Ascending aorta (tissue), 2 donors: Measurements from ENCODE around the gene NFIA. TPM values are rescaled to one million over a fixed set of nuclear protein-coding genes. Genes with fewer than 3 reads are reported as not detected.

Source experiments
- DNase-seq, 2 donors: peaks; one replicate each; pipeline ENCODE4 v3.0.0-alpha.2; 2019; ENCODE audit warnings: low spot score in 2 of 2
- H3K27ac ChIP-seq, 2 donors: fragments of 200-600 bp; sonication (generic); one replicate each; pipeline ENCODE4 v1.5.1; 2016 to 2017; ENCODE audit warnings: mild to moderate bottlenecking in 1 of 2
- H3K27me3 ChIP-seq: fragments of 200-600 bp; sonication (generic); one replicate; pipeline ENCODE4 v1.5.1; 2017
- H3K36me3 ChIP-seq, 2 donors: fragments of 200-600 bp; sonication (generic); one replicate each; pipeline ENCODE4 v1.5.1; 2016
- H3K4me1 ChIP-seq, 2 donors: fragments of 200-600 bp; sonication (generic); one replicate each; pipeline ENCODE4 v1.5.1; 2016 to 2017; ENCODE audit warnings: mild to moderate bottlenecking in 1 of 2
- H3K4me3 ChIP-seq, 2 donors: fragments of 200-600 bp; sonication (generic); one replicate each; pipeline ENCODE4 v1.5.1; 2016 to 2017; ENCODE audit warnings: mild to moderate bottlenecking in 1 of 2
- H3K9me3 ChIP-seq, 2 donors: fragments of 200-600 bp; sonication (generic); one replicate each; pipeline ENCODE4 v1.5.1; 2016
- intact Hi-C: fragments of 100-400 bp; cut with DNase I; formaldehyde crosslinking; loops from one replicate; pipeline ENCODE4 v1.15.1; 2023
- total RNA-seq: library from RNA; depleted of rRNA; stranded (reverse); fragments of >200 nt; gene quantifications from one replicate; pipeline ENCODE4 v1.1.0, GENCODE V29; 2016
- TF ChIP-seq, protein P1 (sequence below), 3 experiments: fragments of 200-600 bp in 2 of 3; fragments of 450-650 bp in 1 of 3; sonication (generic) in 2 of 3; IDR thresholded peaks; one replicate each; pipeline ENCODE4 v1.5.1; 2016 to 2019; ENCODE audit warnings: antibody characterized with exemption in 3 of 3, mild to moderate bottlenecking in 1 of 3, moderate library complexity in 1 of 3

NFIA gene
- total RNA-seq, 1 donor from 2014 or later = 52.0 TPM

DNA sequence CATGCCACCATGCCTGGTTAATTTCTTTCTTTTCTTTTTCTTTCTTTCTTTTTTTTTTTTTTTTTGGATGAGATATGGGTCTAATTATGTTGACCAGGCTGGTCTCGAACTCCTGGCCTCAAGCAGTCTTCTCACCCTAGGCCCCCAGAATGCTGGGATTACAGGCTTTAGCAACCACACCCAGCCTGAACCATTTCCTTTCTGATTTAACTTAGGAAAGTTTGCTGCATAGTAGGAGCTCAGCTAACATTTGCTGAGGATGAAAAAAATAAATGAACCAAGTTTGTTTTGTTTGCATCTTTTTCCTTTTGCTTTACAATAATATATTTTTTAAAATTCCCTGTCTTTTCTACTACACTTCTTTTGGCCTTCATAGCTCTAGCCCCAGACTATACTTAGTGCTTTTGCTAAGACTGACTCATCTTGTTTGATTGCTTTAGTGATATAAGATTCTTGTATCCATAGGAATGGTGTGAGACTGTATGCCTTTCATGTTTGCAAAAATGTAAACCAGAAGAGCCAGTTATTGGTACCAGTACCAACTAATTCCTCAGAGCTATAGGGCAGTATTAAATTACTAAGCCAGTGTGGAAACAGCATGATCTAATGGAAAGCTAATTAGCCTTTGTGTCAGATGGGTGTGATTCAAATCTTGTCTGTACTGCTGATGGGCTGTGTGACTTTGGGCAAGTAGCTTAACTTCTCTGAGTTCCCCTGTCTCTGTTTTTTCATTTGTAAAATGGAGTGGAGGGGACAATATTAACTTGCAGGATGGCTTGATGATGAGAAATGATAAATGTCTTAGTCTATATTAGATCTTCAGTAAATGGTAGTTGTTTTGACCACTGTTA lies 66.9 kb downstream of the NFIA start:
- TF ChIP-seq, protein P1, sequence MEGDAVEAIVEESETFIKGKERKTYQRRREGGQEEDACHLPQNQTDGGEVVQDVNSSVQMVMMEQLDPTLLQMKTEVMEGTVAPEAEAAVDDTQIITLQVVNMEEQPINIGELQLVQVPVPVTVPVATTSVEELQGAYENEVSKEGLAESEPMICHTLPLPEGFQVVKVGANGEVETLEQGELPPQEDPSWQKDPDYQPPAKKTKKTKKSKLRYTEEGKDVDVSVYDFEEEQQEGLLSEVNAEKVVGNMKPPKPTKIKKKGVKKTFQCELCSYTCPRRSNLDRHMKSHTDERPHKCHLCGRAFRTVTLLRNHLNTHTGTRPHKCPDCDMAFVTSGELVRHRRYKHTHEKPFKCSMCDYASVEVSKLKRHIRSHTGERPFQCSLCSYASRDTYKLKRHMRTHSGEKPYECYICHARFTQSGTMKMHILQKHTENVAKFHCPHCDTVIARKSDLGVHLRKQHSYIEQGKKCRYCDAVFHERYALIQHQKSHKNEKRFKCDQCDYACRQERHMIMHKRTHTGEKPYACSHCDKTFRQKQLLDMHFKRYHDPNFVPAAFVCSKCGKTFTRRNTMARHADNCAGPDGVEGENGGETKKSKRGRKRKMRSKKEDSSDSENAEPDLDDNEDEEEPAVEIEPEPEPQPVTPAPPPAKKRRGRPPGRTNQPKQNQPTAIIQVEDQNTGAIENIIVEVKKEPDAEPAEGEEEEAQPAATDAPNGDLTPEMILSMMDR (IDR thresholded peaks at IDR 0.05) = no peak
- no peak overlapping the region for H3K4me3 ChIP-seq
- H3K27me3 ChIP-seq = no peaks in the 10 kb centered on the region
- intact Hi-C loops = no loop called here
- peak overlapping the region; percentile 38 to 61 for H3K27ac ChIP-seq
- no peaks in the 10 kb centered on the region for H3K9me3 ChIP-seq
- peaks cover 7 to 34% of the 10 kb centered on the region in 2 donors for H3K4me1 ChIP-seq
- no peaks in the 10 kb centered on the region for H3K36me3 ChIP-seq
- DNase-seq = no peak

DNA sequence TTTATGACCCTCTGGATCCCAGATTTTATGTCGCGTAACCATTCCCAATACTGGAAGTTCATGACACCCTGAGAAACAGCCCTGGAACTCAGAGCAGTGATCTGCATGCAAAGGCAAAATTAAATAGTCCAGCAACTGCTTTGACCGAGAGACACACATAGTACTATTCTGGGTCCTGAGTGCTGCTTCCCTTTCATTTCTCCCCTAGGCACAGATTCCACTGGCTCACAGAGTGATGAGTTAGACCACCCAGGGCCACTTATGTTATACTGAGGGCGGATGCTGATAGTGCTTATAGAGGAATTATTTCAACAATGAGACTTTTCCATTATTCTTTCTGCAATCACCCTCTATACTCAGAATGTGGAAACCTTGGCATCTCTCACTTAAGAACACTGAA lies 69.2 kb downstream of the NFIA start:
- Histone ChIP-seq H3K4me1 (peaks cover 8 to 39% of the 10 kb centered on the region in 2 donors), H3K36me3 (no peaks in the 10 kb centered on the region), H3K9me3 (no peaks in the 10 kb centered on the region), H3K4me3 (no peak overlapping the region), H3K27ac (peak overlapping the region; percentile 52 to 67), H3K27me3 (no peaks in the 10 kb centered on the region)
- intact Hi-C loops = no loop called here
- TF ChIP-seq, protein P1 (IDR thresholded peaks at IDR 0.05) = no peak
- no peak for DNase-seq

DNA sequence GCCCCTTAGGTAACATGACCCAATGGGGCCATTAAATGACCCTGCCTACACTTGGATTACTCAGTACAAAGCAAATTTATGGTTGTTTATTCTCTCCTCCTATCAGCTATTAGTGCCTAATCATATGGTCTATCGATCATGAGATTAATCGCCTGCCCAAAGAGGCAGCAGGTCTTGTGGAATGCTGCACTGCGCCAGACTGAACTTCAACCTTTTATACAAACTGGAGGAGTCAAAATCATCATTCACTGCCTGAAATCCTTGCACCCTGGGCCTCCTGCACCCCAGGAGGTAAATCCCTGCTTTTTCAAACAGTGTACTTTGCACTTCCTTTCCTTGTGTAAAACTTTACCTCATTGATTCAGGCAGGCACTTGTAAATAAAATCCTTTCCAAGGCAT lies 69.7 kb downstream of the NFIA start:
- H3K4me1 ChIP-seq = peaks cover 12 to 44% of the 10 kb centered on the region in 2 donors
- intact Hi-C loops = no loop called here

DNA sequence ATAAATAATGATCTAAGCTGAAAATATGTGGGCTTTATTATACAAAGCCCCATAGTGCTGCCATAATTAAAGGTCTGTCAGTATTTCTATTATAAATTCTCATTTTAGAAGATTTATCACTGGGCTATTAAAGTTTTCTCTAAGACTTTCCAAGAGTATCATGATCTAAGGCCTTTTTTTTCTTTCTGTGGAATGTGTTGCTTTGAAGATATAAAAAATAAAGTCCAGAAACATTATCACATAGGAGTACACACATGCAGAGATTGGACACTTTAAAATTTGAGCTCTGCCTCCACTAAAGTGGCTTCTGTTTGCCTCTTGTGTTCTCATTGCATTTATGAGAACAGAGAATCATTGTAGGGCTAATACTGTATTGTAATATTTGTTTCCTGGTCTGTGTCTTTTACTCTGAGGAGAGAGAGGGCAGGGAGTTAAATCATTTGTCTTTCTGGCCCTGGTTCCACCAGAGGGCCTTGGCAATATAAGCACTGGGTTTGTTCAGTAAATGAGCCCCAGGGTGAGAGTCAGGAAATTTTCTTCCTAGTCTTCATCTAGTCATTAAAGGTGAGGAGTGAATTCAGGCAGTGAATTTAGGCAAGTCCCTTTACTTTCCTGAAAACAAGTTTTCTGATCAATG lies 70.2 kb downstream of the NFIA start:
- H3K4me1 ChIP-seq = peaks cover 12 to 49% of the 10 kb centered on the region in 2 donors

More for the DNA sequence above, 69.7 kb downstream of the NFIA start:
- Histone ChIP-seq H3K27ac (peak overlapping the region; percentile 52 to 67), H3K36me3 (no peaks in the 10 kb centered on the region), H3K9me3 (no peaks in the 10 kb centered on the region), H3K4me3 (no peak overlapping the region), H3K27me3 (no peaks in the 10 kb centered on the region)
- no peak for DNase-seq
- TF ChIP-seq, protein P1 (IDR thresholded peaks at IDR 0.05) = no peak

DNA sequence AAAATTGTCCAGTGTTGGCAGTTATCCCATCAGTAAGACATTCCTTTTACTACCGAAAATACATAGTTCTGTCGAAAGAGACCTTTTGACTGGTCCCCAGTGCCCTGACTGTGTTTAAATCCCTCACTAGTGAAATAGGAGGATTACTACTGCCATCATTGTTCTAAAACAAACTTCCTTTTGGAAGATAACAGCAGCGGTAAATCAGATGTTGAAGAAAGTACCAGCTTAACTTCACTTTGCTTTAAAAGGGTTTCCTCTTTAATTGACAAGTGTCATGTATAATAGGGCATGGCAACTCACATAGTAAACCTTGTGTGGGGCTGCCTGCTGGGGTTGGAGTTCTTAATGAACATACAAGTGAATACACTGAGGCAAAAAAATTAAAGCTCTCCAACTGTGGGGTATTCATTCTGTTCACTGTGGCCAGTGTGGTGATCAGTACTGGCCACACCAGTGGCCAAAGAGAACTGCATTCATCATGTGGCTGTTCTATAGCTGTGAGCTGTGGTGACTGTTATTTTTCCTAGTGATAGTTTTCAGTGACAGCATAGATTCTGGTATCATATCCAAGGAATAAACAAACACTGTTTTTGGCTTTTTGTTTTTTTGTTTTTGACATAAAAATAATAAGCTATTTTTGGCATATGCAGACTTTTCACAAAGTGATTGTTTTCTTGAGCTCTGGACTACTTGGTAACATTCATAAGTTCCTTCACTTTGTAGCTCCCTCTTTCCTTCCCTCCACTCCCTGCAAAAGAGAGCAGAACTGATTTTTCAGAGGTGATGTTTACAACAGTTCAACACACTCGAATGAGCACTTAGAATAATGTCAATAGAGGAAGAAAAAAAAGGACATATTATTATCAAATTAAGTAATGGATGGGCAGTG lies 74.5 kb downstream of the NFIA start:
- peak overlapping the region in 1 of 2 donors; percentile 36 for H3K4me3 ChIP-seq
- H3K27me3 ChIP-seq = no peaks in the 10 kb centered on the region
- H3K9me3 ChIP-seq = no peaks in the 10 kb centered on the region
- peak overlapping the region; percentile 72 to 81 for H3K27ac ChIP-seq
- intact Hi-C loops = no loop called here
- H3K4me1 ChIP-seq = peaks cover 15 to 63% of the 10 kb centered on the region in 2 donors
- DNase-seq = no peak
- H3K36me3 ChIP-seq = no peaks in the 10 kb centered on the region
- TF ChIP-seq, protein P1 (IDR thresholded peaks at IDR 0.05) = no peak

More for the DNA sequence above, 70.2 kb downstream of the NFIA start:
- intact Hi-C loops = no loop called here
- H3K4me3 ChIP-seq = no peak overlapping the region
- no peak for DNase-seq
- TF ChIP-seq, protein P1 (IDR thresholded peaks at IDR 0.05) = no peak
- no peaks in the 10 kb centered on the region for H3K9me3 ChIP-seq
- H3K27me3 ChIP-seq = no peaks in the 10 kb centered on the region
- H3K36me3 ChIP-seq = no peaks in the 10 kb centered on the region
- H3K27ac ChIP-seq = peak overlapping the region; percentile 52 to 67
